ENCODE measurements around the gene POU2AF3.

POU2AF3 gene

DNA sequence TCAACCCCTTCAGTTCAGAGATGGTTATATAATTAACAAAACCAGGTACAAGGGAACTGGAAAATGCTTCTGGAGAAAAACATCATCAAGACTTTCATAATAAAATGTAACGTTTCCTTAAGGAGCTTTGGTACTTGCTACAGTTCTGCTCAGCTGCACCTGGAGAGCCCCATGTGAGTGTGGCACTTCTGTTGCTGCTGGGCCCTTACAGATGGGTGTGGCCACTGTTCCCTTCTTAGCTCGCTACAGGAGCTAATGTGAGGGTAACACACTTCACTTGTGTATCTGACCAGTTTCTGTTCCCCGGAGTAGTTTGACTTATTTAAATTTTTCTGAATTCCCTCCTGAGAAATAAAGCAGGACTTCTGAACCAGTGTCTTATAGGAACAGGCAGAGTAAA lies 4.0 kb downstream of the POU2AF3 start:
- Histone ChIP-seq H3K27ac (peak overlapping the region; percentile 36; the same call in 1 of the 2 replicates), H3K27me3 (ENCODE audit: insufficient read depth, low read depth, severe bottlenecking) (no peaks in the 10 kb centered on the region), H3K9me3 (ENCODE audit: severe bottlenecking) (no peaks in the 10 kb centered on the region), H3K4me3 (ENCODE audit: low read depth, low read length) (no peak overlapping the region; the same call in 1 of the 2 replicates), H3K36me3 (no peaks in the 10 kb centered on the region)
- peak; percentile 26 for DNase-seq
- TF ChIP-seq, protein P1, sequence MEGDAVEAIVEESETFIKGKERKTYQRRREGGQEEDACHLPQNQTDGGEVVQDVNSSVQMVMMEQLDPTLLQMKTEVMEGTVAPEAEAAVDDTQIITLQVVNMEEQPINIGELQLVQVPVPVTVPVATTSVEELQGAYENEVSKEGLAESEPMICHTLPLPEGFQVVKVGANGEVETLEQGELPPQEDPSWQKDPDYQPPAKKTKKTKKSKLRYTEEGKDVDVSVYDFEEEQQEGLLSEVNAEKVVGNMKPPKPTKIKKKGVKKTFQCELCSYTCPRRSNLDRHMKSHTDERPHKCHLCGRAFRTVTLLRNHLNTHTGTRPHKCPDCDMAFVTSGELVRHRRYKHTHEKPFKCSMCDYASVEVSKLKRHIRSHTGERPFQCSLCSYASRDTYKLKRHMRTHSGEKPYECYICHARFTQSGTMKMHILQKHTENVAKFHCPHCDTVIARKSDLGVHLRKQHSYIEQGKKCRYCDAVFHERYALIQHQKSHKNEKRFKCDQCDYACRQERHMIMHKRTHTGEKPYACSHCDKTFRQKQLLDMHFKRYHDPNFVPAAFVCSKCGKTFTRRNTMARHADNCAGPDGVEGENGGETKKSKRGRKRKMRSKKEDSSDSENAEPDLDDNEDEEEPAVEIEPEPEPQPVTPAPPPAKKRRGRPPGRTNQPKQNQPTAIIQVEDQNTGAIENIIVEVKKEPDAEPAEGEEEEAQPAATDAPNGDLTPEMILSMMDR (IDR thresholded peaks at IDR 0.05; ENCODE audit: low read depth, low read length), result no peak

DNA sequence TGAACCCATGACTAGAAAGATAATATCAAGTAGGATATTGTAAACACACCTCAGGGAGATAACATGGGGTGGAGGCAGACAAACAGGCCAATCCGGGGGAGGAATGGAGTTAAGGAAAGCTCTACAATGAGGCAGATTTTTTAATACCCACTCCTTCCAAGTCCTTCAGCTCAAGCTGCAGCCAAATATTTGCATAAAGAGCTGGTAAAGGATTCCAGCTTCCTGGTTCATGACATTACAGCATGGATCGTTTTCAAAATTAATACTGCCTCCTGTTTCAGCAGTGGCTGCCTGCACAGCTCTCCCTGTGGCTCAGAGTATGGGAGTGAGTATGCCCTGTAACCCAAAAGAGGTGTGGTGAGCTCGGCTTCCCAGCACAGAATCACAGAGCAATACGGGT lies 5.1 kb downstream of the POU2AF3 start:
- Histone ChIP-seq H3K27ac (no peak overlapping the region), H3K27me3 (ENCODE audit: insufficient read depth, low read depth, severe bottlenecking) (no peaks in the 10 kb centered on the region), H3K36me3 (no peaks in the 10 kb centered on the region), H3K9me3 (ENCODE audit: severe bottlenecking) (no peaks in the 10 kb centered on the region), H3K4me3 (ENCODE audit: low read depth, low read length) (no peak overlapping the region)
- no peak for DNase-seq
- TF ChIP-seq, protein P1 (IDR thresholded peaks at IDR 0.05; ENCODE audit: low read depth, low read length), result no peak

DNA sequence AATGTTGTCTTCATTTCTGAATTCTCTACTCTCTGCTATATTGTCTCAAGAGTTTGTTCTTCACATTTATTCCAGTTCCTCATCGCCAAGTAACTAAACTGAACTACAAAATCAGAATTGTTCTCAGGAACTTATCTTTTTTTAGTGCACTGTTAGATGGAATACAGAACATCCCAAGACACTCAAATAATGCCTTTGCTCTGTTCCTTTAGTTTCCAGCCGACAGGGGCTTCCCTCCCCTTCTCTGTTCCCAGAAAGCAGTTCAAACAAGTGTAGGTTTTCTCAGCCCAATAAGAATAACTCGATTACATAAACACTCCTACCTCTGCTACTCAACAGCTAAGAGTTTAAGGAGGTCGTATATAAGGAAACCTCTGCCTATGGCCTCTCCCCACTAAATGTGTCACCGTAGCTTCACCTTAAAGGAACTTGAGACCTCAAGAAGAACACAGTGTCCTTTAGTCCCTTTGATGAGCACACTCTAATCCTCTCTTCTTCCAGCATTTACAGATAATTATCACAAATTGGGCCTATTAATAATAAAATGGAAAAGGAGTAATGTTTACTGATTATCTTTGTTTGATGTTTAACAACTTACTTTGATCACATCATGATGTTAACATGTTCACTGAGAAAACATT lies 6.9 kb downstream of the POU2AF3 start:
- H3K4me3 ChIP-seq (ENCODE audit: low read depth, low read length), result no peak overlapping the region
- no peaks in the 10 kb centered on the region for H3K36me3 ChIP-seq
- no peak for DNase-seq
- TF ChIP-seq, protein P1 (IDR thresholded peaks at IDR 0.05; ENCODE audit: low read depth, low read length), result no peak
- H3K9me3 ChIP-seq (ENCODE audit: severe bottlenecking), result no peaks in the 10 kb centered on the region
- no peak overlapping the region for H3K27ac ChIP-seq
- no peaks in the 10 kb centered on the region for H3K27me3 ChIP-seq (ENCODE audit: insufficient read depth, low read depth, severe bottlenecking)

DNA sequence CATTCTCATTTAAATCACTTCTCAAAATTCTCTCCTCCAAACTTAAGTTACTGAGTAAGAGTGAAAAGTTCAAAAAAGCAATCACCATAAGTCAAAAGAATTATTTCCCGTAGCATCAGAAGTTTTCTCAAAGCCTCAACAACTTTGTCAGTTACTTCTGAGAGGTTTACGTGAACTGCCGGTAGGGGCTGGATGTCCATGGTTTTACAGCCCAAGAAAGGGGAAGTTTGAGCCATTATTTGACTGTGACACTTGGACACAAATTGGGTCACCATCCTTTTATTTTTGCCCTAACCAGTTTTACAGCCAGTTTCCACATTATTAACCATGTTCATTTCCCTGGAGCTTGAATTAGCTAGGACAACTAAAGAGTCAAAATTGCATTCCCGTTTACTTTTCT lies 7.5 kb downstream of the POU2AF3 start:
- no peak overlapping the region for H3K27ac ChIP-seq
- DNase-seq, result no peak
- no peak overlapping the region for H3K4me3 ChIP-seq (ENCODE audit: low read depth, low read length)

DNA sequence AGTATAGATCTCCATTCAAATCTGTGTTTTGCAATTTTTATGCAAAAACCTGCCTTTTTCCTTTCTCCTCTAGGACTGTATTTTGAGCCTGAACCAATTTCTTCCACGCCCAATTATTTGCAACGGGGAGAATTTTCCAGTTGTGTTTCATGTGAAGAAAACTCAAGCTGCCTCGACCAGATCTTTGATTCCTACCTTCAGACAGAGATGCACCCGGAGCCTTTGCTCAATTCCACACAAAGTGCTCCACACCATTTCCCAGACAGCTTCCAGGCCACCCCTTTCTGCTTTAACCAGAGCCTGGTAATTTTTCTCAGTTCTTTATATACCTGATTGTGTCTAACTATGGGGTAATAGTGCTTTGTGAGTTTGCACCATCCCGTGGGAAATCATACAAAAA lies 8.0 kb downstream of the POU2AF3 start:
- Histone ChIP-seq H3K9me3 (ENCODE audit: severe bottlenecking) (no peaks in the 10 kb centered on the region), H3K27ac (no peak overlapping the region), H3K4me3 (ENCODE audit: low read depth, low read length) (no peak overlapping the region), H3K36me3 (no peaks in the 10 kb centered on the region), H3K27me3 (ENCODE audit: insufficient read depth, low read depth, severe bottlenecking) (no peaks in the 10 kb centered on the region)
- TF ChIP-seq, protein P1 (IDR thresholded peaks at IDR 0.05; ENCODE audit: low read depth, low read length), result no peak
- DNase-seq, result no peak

More for the DNA sequence above, 7.5 kb downstream of the POU2AF3 start:
- TF ChIP-seq, protein P1 (IDR thresholded peaks at IDR 0.05; ENCODE audit: low read depth, low read length), result no peak
- H3K9me3 ChIP-seq (ENCODE audit: severe bottlenecking), result no peaks in the 10 kb centered on the region
- no peaks in the 10 kb centered on the region for H3K36me3 ChIP-seq
- no peaks in the 10 kb centered on the region for H3K27me3 ChIP-seq (ENCODE audit: insufficient read depth, low read depth, severe bottlenecking)

Measured in WERI-Rb-1 (cell line).